ENCODE measurements around the gene KCNJ6. TPM values are rescaled to one million over a fixed set of nuclear protein-coding genes. Genes with fewer than 3 reads are reported as not detected.

Gene KCNJ6
- total RNA-seq, 4 donors from 2014 or later: not detected

DNA sequence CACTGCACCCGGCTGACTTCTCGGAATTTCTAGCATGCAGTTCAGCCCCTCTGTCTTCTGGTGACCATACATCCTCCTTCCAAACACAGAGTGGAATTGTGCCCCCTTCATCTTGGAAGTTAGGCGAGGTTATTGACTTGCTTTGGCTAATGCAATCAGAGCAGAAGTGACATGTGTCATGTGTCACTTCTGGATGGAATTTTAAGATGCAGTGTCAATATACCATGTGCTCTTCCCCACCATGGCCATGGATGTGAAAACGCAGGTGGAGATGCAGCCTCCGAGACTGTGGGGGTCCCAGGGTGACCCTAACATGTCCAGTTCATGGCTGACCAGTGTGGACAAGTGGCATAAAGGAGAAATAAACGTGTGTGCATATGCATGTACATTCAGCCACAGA is 83.0 kb downstream of the KCNJ6 start:
- DNase-seq: no peak
- no peaks in the 10 kb centered on the region for H3K9me3 ChIP-seq
- intact Hi-C loops (cut with DNase I; ENCODE audit: low total_unique reads): no loop called here
- in situ Hi-C loops (cut with MboI; ENCODE audit: low sequenced_read_pairs in 4 of 4): no loop called here
- no peaks in the 10 kb centered on the region for H3K27me3 ChIP-seq
- H3K36me3 ChIP-seq: no peaks in the 10 kb centered on the region
- no peak for ATAC-seq
- no peak for TF ChIP-seq POLR2A (IDR thresholded peaks at IDR 0.05)
- TF ChIP-seq, protein P1, sequence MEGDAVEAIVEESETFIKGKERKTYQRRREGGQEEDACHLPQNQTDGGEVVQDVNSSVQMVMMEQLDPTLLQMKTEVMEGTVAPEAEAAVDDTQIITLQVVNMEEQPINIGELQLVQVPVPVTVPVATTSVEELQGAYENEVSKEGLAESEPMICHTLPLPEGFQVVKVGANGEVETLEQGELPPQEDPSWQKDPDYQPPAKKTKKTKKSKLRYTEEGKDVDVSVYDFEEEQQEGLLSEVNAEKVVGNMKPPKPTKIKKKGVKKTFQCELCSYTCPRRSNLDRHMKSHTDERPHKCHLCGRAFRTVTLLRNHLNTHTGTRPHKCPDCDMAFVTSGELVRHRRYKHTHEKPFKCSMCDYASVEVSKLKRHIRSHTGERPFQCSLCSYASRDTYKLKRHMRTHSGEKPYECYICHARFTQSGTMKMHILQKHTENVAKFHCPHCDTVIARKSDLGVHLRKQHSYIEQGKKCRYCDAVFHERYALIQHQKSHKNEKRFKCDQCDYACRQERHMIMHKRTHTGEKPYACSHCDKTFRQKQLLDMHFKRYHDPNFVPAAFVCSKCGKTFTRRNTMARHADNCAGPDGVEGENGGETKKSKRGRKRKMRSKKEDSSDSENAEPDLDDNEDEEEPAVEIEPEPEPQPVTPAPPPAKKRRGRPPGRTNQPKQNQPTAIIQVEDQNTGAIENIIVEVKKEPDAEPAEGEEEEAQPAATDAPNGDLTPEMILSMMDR (IDR thresholded peaks at IDR 0.05 in 4 of 5, conservative IDR thresholded peaks at IDR 0.05 in 1 of 5): no peak
- H3K4me3 ChIP-seq: no peak overlapping the region
- no peak overlapping the region for H3K27ac ChIP-seq
- H3K4me1 ChIP-seq: no peaks in the 10 kb centered on the region

DNA sequence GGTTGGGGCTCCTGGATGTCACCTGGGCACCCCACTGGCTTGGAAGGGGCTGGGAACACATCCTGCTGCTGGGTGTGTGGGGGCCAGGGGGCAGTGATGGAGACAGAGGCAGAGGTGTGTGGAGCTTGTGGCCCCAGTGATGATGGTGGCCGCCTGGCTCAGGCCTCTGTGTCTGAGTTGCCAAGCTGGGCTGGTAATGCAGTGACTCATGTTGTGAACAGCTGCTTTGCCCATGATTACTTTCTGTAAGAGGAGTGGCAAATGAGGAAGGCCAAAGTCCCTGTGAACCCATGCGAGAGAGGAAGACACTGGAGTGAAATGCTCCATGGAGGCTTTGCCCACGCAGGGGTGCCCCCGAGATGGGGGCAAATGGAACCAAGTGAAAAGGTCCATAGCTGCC is 86.8 kb downstream of the KCNJ6 start:
- H3K4me3 ChIP-seq: no peak overlapping the region
- in situ Hi-C loops (cut with MboI; ENCODE audit: low sequenced_read_pairs in 4 of 4): no loop called here
- no peaks in the 10 kb centered on the region for H3K4me1 ChIP-seq
- no peaks in the 10 kb centered on the region for H3K36me3 ChIP-seq
- no peak for DNase-seq
- no peak for ATAC-seq
- no peak overlapping the region for H3K27ac ChIP-seq
- H3K9me3 ChIP-seq: no peaks in the 10 kb centered on the region
- TF ChIP-seq, protein P1 (IDR thresholded peaks at IDR 0.05 in 4 of 5, conservative IDR thresholded peaks at IDR 0.05 in 1 of 5): no peak
- TF ChIP-seq POLR2A (IDR thresholded peaks at IDR 0.05): no peak
- intact Hi-C loops (cut with DNase I; ENCODE audit: low total_unique reads): no loop called here
- no peaks in the 10 kb centered on the region for H3K27me3 ChIP-seq

DNA sequence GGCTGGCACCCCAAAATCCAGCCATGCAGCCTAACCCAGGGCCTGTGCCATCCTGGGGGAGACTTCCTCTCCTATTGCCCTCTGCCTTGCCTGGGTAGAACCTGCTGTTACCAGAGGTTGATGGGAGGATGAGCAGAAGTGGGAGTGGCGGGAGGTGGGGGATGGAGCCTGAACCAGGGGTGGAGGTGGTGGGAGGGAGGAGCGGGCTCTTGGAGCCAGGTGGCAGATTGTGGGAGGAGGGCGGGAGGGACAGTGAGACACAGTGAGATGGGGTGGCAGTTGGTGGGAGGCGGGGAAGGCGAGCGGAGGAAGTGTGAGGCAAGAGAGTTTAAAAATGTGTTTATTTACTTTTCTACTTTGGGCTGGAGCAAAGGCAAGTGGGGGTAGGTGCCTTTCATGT is 87.3 kb downstream of the KCNJ6 start:
- Histone ChIP-seq H3K27me3 (no peaks in the 10 kb centered on the region), H3K9me3 (no peaks in the 10 kb centered on the region), H3K4me3 (no peak overlapping the region), H3K36me3 (no peaks in the 10 kb centered on the region), H3K27ac (no peak overlapping the region), H3K4me1 (no peaks in the 10 kb centered on the region)
- no peak for DNase-seq
- intact Hi-C loops (cut with DNase I; ENCODE audit: low total_unique reads) (no loop called here), in situ Hi-C loops (cut with MboI; ENCODE audit: low sequenced_read_pairs in 4 of 4) (no loop called here)
- no peak for ATAC-seq
- TF ChIP-seq, protein P1 (IDR thresholded peaks at IDR 0.05 in 4 of 5, conservative IDR thresholded peaks at IDR 0.05 in 1 of 5): no peak
- TF ChIP-seq POLR2A (IDR thresholded peaks at IDR 0.05): no peak

DNA sequence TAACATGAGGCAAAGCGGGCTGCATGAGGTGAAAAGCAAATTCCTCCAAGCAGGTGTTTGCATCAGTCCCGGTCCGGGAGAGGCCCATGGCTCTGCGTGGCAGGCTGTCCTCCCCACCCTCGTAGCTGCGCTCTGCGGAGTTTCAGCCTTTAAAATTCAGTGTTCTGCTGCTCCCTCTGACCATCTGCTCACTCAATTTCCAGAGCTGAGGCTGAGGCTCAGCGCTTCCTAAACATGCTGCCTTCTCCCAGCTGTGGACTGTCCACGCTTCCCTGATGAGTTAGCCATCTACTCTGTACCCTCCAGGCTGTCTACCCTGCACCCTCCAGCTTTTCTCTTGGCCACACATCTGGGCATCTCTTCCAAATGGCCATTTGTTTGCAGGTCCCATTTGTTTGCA is 87.7 kb downstream of the KCNJ6 start:
- Histone ChIP-seq H3K27ac (no peak overlapping the region), H3K4me3 (no peak overlapping the region), H3K36me3 (no peaks in the 10 kb centered on the region), H3K27me3 (no peaks in the 10 kb centered on the region), H3K9me3 (no peaks in the 10 kb centered on the region), H3K4me1 (no peaks in the 10 kb centered on the region)
- DNase-seq (no peak), ATAC-seq (no peak)
- in situ Hi-C loops (cut with MboI; ENCODE audit: low sequenced_read_pairs in 4 of 4): no loop called here
- TF ChIP-seq, protein P1 (IDR thresholded peaks at IDR 0.05 in 4 of 5, conservative IDR thresholded peaks at IDR 0.05 in 1 of 5): no peak
- TF ChIP-seq POLR2A (IDR thresholded peaks at IDR 0.05): no peak
- intact Hi-C loops (cut with DNase I; ENCODE audit: low total_unique reads): no loop called here

DNA sequence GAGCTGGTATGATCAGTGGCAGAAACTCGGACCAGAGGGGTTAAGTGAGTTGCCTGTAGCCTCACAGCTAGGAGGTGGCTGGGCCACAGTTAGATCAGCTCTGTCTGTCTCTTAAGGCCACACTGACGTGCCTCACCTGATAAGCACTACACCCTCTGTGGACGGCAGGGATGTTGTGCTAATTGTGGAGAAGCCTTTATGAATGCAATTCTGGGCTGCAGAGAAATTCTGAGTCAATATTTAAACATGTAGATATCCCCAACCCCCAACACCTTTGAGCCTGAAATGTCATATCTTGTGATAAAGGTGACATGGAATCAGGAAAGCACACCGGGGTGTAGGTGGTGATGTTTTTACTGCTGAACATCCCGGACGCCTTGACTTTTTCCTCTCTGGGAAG is 88.3 kb downstream of the KCNJ6 start:
- H3K4me3 ChIP-seq: no peak overlapping the region
- DNase-seq (no peak), ATAC-seq (no peak)
- TF ChIP-seq, protein P1 (IDR thresholded peaks at IDR 0.05 in 4 of 5, conservative IDR thresholded peaks at IDR 0.05 in 1 of 5): no peak
- no peak for TF ChIP-seq POLR2A (IDR thresholded peaks at IDR 0.05)
- H3K36me3 ChIP-seq: no peaks in the 10 kb centered on the region
- no peaks in the 10 kb centered on the region for H3K9me3 ChIP-seq
- H3K27ac ChIP-seq: no peak overlapping the region
- no peaks in the 10 kb centered on the region for H3K4me1 ChIP-seq
- intact Hi-C loops (cut with DNase I; ENCODE audit: low total_unique reads): no loop called here
- no peaks in the 10 kb centered on the region for H3K27me3 ChIP-seq
- in situ Hi-C loops (cut with MboI; ENCODE audit: low sequenced_read_pairs in 4 of 4): no loop called here
